ENCODE data around the gene FAM168A. TPM values are rescaled to one million over a fixed set of nuclear protein-coding genes. Genes with fewer than 3 reads are reported as not detected.
A peak's percentile ranks its signal among the peaks of the same experiment; 100 is the strongest.
"Not testable (repeated sequence)": the region's sequence is repeated elsewhere in the genome, so short reads cannot be mapped to it uniquely, and the experiment has no call there.

The FAM168A gene
- total RNA-seq, 2 donors from 2014 or later = 16.6 to 23.4 TPM

GRCh38 chr11:73614591-73614990 lies 16.7 kb upstream of the FAM168A start:
- Mint-ChIP-seq H3K36me3 (no peaks in the 10 kb centered on the region), H3K27ac (no peak overlapping the region), H3K9me3 (no peaks in the 10 kb centered on the region)
- ATAC-seq (no peak), DNase-seq (ENCODE audit: low spot score in 2 of 2) (no peak)

- DNase-seq (ENCODE audit: low spot score in 2 of 2) = no peak
- Mint-ChIP-seq H3K27ac (no peak overlapping the region), H3K9me3 (no peaks in the 10 kb centered on the region), H3K36me3 (no peaks in the 10 kb centered on the region)
- ATAC-seq = no peak
Observed at GRCh38 chr11:73612601-73613140, 14.8 kb upstream of the FAM168A start.

GRCh38 chr11:73598719-73599379 lies 937 bp upstream of the FAM168A start:
- peak overlapping the region; percentile 94 to 95 for H3K27ac Mint-ChIP-seq
- no peaks in the 10 kb centered on the region for H3K9me3 Mint-ChIP-seq
- DNase-seq (ENCODE audit: low spot score in 2 of 2) (no peak), ATAC-seq (no peak)
- H3K36me3 Mint-ChIP-seq = peaks cover 11 to 17% of the 10 kb centered on the region in 2 donors

GRCh38 chr11:73597336-73597955 lies 466 bp downstream of the FAM168A start:
- no peaks in the 10 kb centered on the region for H3K9me3 Mint-ChIP-seq
- peaks cover 11 to 17% of the 10 kb centered on the region in 2 donors for H3K36me3 Mint-ChIP-seq
- DNase-seq (ENCODE audit: low spot score in 2 of 2) (no peak), ATAC-seq (no peak)
- H3K27ac Mint-ChIP-seq = peak overlapping the region; percentile 81 to 95

- Mint-ChIP-seq H3K36me3 (peaks cover 11 to 17% of the 10 kb centered on the region in 2 donors), H3K9me3 (no peaks in the 10 kb centered on the region), H3K27ac (peak overlapping the region; percentile 62 to 95)
- no peak for DNase-seq (ENCODE audit: low spot score in 2 of 2)
- ATAC-seq = no peak
Observed at GRCh38 chr11:73596547-73596946, 1.4 kb downstream of the FAM168A start.

- H3K27ac Mint-ChIP-seq = no peak overlapping the region
- DNase-seq (ENCODE audit: low spot score in 2 of 2) (no peak), ATAC-seq (no peak)
- H3K9me3 Mint-ChIP-seq = no peaks in the 10 kb centered on the region
- H3K36me3 Mint-ChIP-seq = peaks cover 7 to 11% of the 10 kb centered on the region in 2 donors
Observed at GRCh38 chr11:73592640-73593039, 5.3 kb downstream of the FAM168A start.

GRCh38 chr11:73591743-73592142 lies 6.2 kb downstream of the FAM168A start:
- DNase-seq (ENCODE audit: low spot score in 2 of 2) = no peak
- Mint-ChIP-seq H3K27ac (no peak overlapping the region), H3K9me3 (no peaks in the 10 kb centered on the region), H3K36me3 (peaks cover under 1 to 4% of the 10 kb centered on the region in 2 donors)
- ATAC-seq = no peak

- DNase-seq (ENCODE audit: low spot score in 2 of 2) (no peak), ATAC-seq (no peak)
- H3K9me3 Mint-ChIP-seq = no peaks in the 10 kb centered on the region
- no peak overlapping the region for H3K27ac Mint-ChIP-seq
- no peaks in the 10 kb centered on the region for H3K36me3 Mint-ChIP-seq
Observed at GRCh38 chr11:73590991-73591390, 6.9 kb downstream of the FAM168A start.

- Mint-ChIP-seq H3K27ac (no peak overlapping the region), H3K9me3 (no peaks in the 10 kb centered on the region), H3K36me3 (peaks cover 0 to 5% of the 10 kb centered on the region in 2 donors)
- no peak for DNase-seq (ENCODE audit: low spot score in 2 of 2)
- no peak for ATAC-seq
Observed at GRCh38 chr11:73586791-73587190, 11.1 kb downstream of the FAM168A start.

GRCh38 chr11:73585834-73586575 lies 11.9 kb downstream of the FAM168A start:
- Mint-ChIP-seq H3K9me3 (no peaks in the 10 kb centered on the region), H3K27ac (no peak overlapping the region), H3K36me3 (peaks cover 0 to 5% of the 10 kb centered on the region in 2 donors)
- no peak for ATAC-seq
- DNase-seq (ENCODE audit: low spot score in 2 of 2) = no peak

GRCh38 chr11:73584831-73585230 lies 13.1 kb downstream of the FAM168A start:
- no peak overlapping the region for H3K27ac Mint-ChIP-seq
- no peak for DNase-seq (ENCODE audit: low spot score in 2 of 2)
- H3K9me3 Mint-ChIP-seq = no peaks in the 10 kb centered on the region
- ATAC-seq = no peak
- H3K36me3 Mint-ChIP-seq = peaks cover 0 to 5% of the 10 kb centered on the region in 2 donors

GRCh38 chr11:73582653-73583052 lies 15.3 kb downstream of the FAM168A start:
- H3K36me3 Mint-ChIP-seq = peaks cover 0 to 5% of the 10 kb centered on the region in 2 donors
- DNase-seq (ENCODE audit: low spot score in 2 of 2) (no peak), ATAC-seq (no peak)
- no peak overlapping the region for H3K27ac Mint-ChIP-seq
- no peaks in the 10 kb centered on the region for H3K9me3 Mint-ChIP-seq

GRCh38 chr11:73580749-73581148 lies 17.2 kb downstream of the FAM168A start:
- not testable (repeated sequence) for ATAC-seq; DNase-seq (ENCODE audit: low spot score in 2 of 2); H3K36me3 Mint-ChIP-seq

GRCh38 chr11:73579641-73580434 lies 18.1 kb downstream of the FAM168A start:
- Mint-ChIP-seq H3K27ac (no peak overlapping the region), H3K36me3 (peaks cover 0 to 5% of the 10 kb centered on the region in 2 donors), H3K9me3 (no peaks in the 10 kb centered on the region)
- DNase-seq (ENCODE audit: low spot score in 2 of 2) (no peak), ATAC-seq (peak in 1 of 2 donors; percentile 29)

More at GRCh38 chr11:73580749-73581148, 17.2 kb downstream of the FAM168A start:
- H3K9me3 Mint-ChIP-seq, H3K27ac Mint-ChIP-seq: not testable (repeated sequence)

- Mint-ChIP-seq H3K27ac (peak overlapping the region in 1 of 2 donors; percentile 35), H3K36me3 (peaks cover 0 to 5% of the 10 kb centered on the region in 2 donors), H3K9me3 (no peaks in the 10 kb centered on the region)
- peak; percentile 77 to 92 for ATAC-seq
- peak in 1 of 2 donors; percentile 31 for DNase-seq (ENCODE audit: low spot score in 2 of 2)
Observed at GRCh38 chr11:73578592-73579185, 19.2 kb downstream of the FAM168A start.

GRCh38 chr11:73577496-73577917 lies 20.4 kb downstream of the FAM168A start:
- Mint-ChIP-seq H3K27ac (peak overlapping the region in 1 of 2 donors; percentile 40), H3K36me3 (peaks cover 0 to under 1% of the 10 kb centered on the region in 2 donors), H3K9me3 (no peaks in the 10 kb centered on the region)
- ATAC-seq (peak; percentile 80 to 84), DNase-seq (ENCODE audit: low spot score in 2 of 2) (peak in 1 of 2 donors; percentile 8)

All from activated naive CD4-positive, alpha-beta T cell treated with anti-CD3 and anti-CD28 coated beads, Interleukin-2, amount 50 U/mL, for 72 hours (primary cell).